Activated CD8-positive, alpha-beta memory T cell treated with anti-CD3 and anti-CD28 coated beads, Interleukin-2, amount 50 U/mL, for 24 hours (primary cell): ENCODE results near the gene LYSMD1.

Source experiments
- DNase-seq: peaks from one replicate; pipeline ENCODE4 v3.0.0-alpha.2; 2020; ENCODE audit errors: extremely low read depth

LYSMD1 gene

DNA sequence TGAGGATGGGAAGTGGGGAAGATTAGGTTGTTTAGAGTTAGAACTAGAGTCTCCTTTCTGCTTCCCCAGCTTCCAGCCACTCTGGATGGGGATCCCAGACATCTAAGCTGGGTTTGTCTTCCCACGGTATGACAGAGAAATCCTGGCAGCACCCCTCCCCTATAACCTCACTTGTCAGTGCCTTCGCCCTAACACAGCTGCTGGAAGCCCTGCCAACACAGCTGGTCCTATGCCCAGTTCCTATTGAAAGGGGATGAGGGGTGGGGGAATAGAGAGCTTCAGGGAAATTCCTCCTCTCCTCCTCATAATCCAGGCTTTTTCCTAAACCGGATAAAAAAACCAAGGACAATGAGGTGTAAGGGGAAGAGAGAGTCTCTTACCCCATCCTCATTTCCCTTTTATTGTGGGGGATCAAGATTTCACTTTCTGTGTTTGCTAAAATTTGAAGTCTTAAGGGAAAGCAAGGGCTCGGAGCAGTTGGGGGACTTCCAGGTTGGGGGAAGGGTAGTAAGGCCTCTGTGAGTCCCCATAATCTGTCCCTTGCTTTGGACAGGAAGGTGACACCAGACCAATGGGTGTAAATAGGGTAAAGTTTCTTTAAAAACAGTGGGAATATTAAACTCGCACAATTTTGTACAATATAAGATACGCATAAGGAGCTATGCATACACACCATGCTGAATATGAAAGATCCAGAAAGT lies 9.5 kb upstream of the LYSMD1 start:
- no peak for DNase-seq

DNA sequence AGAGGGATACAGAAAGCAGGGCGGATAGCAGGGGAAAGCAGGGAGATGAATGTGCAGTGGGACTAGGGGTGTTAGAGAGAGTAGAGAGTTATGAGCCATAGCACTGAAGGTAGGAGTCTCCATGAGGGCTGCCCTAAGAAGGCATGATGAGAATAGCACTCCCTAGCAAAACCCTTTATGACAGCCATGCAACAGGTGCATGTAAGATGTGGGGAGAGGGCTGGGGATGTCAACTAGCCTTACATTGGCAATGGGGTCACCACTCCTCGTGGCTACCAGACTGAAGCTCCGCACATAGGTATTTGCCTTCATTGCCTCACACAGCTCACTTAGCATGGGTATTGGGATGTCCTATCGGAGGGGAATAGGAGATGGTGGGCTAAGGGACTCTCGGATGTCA lies 5.5 kb upstream of the LYSMD1 start:
- DNase-seq, result no peak

DNA sequence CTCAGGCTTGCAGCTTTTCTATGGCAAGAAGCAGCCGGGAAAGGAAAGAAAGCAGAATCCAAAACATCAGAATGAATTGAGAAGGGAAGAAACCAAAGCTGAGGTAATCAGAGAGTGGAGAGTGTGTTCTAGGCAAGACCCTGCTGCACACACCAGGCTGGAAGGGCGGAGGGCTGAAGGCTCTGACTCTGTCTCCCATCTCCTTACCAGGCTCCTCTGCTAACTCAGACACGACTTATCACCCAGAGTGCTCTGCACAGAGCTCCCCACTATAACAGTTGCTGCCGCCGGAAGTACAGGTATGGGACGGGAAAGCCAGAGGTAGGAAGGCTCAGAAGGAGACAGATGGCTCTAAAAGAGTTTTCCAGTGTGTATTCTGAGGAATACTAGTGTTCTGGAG lies 1.4 kb upstream of the LYSMD1 start:
- no peak for DNase-seq

DNA sequence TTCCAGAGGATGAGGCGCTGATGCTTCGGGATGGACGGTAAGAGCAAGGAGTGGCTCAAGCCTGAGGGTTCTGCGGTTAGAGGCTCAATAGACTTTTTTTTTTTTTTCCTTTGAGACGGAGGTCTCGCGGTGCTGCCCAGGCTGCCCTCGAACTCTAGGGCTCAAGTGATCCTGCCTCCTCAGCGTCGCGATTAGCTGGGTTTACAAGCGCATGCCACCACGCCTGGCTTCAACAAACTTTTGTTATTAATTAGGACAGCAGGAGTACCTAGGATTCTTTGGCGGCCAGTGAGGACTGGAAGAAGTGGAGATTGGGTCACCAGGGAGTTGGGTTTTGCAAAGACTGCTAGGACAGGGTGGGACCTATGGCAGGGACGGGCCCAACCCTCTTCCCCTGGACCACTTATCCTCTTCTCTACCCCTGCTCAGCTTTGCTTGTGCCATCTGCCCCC lies 829 bp upstream of the LYSMD1 start:
- DNase-seq, result no peak

DNA sequence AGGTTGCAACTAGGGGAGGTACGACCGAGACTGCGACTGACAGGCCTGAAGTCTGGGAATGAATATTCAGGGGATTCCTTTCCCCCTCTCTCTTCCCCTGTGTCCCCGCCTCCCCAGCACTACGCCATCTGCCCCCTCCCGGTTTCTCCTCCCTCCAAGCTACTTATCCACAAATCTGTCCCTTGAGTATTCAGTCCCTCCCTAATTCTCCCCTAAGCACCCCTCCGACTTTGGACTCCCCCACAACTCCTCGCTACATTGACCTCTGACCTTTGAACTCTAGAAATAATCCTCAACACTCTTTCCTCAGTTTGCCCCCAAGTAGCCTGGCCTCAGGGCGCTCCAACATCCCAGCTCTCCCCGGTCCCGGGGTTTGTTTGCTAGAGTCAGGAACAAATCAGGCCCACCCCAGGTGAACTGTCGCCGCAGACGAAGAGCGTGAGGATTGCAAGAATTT lies 393 bp downstream of the LYSMD1 start:
- DNase-seq, result no peak

DNA sequence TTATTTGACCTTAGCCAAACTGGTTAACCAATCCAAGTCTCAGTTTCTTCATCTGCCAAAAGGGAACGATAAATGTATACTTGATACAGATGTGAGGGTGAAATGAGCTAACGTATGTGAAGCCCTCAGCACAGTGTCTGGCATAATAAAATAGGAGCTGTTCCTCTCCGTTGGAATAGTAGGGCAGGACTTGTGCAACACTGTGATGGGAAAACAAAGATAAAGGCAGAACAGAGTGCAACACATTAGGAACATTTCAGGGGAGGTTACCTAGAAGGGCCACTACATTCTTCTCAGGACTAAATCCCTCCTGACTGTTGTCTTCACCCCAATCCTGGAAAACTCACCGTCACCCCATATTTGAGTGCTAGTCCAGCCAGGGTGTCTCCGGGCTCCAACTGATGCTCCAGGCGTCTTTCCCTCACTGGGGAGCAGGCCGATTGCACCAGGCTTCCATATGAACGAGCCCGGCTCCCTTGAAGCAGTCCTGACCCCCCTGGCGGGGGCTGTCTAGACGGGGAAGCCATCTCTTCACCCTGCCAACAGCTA lies 896 bp downstream of the LYSMD1 start:
- DNase-seq, result no peak

DNA sequence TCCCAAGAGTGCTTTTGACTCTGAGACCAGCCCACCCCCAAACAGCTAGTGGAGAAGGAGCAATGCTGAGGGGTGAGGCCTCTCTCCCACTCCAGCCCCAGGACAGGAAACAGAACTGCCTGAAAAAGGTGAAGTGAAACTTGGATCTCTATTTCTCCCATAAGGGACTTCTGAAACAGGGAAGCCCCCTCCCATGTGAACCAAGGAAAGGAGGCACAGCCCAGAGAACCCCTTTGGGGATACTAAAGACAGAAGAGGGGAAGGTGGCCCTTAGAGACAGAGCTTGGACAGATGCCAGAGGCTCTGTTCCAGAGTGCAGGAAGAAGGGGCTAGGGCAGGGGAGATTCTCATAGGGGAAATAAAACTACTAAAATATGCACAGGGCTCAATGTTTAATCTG lies 6.3 kb downstream of the LYSMD1 start:
- no peak for DNase-seq

DNA sequence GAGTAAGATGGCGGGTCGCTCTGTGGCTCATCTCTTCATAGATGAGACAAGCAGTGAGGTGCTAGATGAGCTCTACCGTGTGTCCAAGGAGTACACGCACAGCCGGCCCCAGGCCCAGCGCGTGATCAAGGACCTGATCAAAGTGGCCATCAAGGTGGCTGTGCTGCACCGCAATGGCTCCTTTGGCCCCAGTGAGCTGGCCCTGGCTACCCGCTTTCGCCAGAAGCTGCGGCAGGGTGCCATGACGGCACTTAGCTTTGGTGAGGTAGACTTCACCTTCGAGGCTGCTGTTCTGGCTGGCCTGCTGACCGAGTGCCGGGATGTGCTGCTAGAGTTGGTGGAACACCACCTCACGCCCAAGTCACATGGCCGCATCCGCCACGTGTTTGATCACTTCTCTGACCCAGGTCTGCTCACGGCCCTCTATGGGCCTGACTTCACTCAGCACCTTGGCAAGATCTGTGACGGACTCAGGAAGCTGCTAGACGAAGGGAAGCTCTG lies 6.9 kb downstream of the LYSMD1 start:
- DNase-seq, result no peak

DNA sequence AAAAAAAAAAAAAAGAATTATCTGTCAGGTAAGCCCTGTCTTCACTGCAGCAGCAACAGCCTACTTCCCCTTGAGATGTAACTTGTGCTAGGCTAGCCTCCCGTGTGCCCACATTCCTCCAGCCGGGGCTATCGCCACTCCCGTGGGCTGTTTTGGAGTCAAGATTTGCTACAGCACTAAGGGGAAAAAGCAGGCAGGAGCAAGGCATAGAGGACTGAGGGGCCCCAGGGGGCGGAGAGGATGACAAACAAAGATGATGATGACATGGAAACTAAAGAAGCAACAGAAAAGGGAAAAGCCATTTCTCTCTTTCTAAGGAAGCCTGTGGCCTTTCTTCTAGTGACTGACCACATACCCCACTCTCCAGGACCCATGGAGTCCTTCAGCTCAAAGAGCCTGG lies 7.4 kb downstream of the LYSMD1 start:
- no peak for DNase-seq

DNA sequence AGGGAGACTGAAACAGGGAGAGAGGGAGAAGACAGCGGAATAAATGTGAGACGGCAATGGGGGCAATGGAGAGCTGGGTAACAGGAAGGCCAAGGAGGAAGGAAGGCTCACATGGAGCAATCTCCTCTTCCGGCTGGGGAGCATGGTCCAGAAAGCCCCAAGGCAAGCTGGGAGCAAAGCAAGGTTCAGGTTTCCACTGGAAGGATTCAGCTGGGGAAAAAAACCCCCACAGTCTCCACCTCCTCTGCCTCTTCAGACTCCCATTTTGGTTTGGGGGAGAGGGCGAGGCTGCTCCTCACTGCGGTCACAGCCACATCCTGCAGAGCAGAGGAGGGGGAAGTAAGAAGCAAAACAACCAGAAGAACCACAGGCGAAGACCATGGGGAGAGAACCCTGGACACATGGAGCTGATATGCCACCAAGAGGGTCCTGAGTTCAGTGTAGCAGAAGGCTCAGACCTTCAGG lies 8.6 kb downstream of the LYSMD1 start:
- DNase-seq, result no peak

DNA sequence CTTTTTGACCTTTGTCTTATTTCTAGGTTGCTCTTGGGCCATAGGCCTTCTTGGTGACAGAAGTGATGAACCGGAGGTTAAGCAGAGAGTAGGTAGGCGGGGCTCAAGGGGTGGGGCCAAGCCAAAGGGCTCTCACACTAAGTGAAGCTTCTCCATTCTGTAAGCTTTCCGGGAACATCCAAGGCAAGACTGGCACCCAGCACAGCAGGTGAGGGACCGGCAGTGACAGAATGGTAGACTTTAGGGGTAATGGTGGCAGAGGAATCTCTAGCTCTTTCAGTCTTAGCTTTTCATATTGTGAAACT lies 9.2 kb downstream of the LYSMD1 start, which contains the start of gene TNFAIP8L2:
TNFAIP8L2 (plus strand) TSS at position 135 of the 305 bp plus-strand sequence. CDS start 2,049 bp downstream, outside the sequence.
- peak; percentile 55 for DNase-seq

DNA sequence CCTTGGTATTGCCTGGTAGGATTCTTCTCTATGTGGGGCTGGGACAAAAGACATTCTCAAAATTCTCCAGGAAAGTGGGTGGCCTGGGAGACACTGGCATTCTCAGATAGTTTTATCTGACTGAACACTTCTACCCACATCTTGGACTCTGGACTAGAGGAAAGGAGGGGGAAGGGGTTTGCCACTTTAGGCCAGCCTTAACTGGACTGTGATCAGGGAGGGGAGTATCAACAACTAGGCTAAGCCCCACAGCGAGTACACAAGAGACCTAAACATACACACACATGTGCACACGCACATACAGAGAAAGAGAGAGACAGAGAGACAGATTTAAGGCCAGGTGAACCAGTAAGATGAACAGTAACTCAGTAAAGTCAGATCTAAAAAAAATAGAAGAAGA lies 18.0 kb downstream of the LYSMD1 start:
- DNase-seq, result no peak

DNA sequence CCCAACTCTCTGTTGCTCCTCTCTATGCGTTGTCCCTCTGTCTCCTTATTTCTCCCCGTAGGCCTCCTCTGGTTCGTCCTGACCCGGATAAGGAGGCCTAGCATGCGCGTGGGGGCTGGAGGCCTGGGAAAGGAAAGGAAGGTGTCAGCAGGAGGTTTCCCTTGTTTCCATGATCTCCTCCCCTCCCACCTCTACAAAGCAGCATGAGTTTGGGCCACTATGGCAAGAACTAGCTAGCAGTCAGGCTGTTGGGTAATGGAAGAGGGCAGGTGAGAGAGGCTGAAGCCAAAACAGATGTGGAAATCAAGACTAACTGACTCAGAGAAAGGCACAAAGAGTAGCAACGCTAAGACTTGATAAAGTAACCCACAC lies 18.6 kb downstream of the LYSMD1 start:
- DNase-seq, result no peak

DNA sequence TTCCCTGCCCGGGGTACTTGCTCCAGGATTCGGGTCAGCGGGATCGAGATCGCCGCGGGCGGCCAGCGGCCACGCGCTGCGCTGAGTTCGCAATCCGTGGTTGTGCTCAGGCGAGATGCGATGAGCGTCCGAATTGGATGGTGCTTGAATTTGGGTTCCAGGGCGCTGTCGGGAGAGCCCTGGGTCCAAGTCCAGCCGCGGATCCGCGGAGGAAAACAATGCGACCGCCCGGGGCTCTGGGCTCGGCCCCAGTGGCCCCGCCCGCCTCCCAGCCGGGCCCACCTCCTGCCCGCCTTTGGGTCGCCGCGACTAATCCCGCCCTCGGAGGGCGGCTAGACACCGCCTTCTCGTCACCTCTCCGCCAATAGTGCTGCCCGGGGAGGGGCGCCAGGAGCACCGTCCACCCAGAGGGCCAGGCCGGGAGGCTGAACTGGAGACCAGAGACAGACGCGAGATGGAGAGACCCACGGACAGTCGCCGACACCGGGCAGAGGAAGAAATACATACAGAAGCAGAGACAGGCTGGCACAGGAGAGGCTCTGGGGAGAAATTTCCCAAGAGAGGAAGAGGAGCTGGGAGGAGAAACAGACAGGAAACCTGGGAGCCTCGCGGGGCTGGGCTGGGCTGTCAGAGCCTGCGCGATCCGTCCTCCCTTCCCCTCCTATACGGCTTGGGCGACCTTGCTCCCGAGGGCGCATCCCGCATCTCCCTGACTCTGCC lies 19.1 kb downstream of the LYSMD1 start, which contains the start of gene SEMA6C:
SEMA6C (minus strand) TSS at position 220 of the 720 bp plus-strand sequence. CDS start 4,010 bp downstream, outside the sequence.
- DNase-seq, result peak; percentile 72

DNA sequence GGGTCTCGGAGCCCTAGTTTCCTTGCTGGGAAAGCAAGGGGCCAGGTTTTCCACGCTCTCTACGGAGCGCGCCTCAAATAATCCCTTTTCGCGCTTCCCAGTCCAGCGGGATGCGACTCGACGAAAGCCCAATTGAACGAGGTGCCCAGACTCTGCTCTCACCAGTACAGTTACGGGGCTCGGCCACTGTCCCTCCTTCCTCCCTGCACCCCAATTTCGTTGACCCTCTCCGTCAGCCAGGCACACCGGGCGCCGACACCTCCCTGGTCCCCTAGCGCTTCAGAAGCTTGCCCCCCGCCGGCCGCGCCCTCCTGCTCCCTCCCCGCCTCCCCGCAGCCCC lies 19.7 kb downstream of the LYSMD1 start:
- no peak for DNase-seq

DNA sequence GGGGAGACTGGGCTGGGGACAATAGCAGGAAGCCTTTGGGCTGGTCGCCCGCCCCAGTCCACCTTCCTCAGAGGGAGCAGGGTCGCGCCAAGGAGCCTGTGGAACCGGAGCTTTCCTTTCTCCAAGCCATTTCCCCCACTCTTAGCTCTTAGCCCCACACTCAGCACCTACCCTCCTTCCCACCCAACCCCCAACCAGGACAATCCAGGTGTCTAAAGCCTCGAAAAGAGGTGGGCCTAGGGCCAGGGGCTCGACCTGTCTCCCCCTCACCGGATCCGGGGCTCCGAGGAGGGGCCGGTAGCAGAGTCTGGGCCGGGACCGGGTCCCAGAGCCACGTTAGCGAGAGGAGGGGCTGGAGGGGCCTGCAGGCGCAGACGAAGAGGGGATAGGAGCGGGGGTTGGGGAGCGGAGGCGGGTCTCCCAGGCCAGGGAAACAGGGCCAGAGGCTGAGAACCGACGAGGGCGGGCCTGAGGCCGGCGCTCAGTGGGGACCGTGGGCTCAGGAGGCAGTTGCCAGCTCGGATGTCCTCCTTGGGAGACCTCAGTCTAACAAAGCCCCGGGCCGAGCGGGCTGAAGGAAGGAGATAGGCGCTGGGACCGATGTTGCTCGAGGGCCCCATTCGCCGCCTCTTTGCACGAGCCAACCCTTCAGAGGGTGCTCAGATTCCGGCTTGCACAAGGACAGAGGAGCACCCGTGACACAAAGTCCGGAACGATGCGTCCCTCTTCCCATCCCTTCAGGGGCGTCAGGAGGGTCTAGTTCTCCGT lies 20.2 kb downstream of the LYSMD1 start:
- DNase-seq, result no peak

DNA sequence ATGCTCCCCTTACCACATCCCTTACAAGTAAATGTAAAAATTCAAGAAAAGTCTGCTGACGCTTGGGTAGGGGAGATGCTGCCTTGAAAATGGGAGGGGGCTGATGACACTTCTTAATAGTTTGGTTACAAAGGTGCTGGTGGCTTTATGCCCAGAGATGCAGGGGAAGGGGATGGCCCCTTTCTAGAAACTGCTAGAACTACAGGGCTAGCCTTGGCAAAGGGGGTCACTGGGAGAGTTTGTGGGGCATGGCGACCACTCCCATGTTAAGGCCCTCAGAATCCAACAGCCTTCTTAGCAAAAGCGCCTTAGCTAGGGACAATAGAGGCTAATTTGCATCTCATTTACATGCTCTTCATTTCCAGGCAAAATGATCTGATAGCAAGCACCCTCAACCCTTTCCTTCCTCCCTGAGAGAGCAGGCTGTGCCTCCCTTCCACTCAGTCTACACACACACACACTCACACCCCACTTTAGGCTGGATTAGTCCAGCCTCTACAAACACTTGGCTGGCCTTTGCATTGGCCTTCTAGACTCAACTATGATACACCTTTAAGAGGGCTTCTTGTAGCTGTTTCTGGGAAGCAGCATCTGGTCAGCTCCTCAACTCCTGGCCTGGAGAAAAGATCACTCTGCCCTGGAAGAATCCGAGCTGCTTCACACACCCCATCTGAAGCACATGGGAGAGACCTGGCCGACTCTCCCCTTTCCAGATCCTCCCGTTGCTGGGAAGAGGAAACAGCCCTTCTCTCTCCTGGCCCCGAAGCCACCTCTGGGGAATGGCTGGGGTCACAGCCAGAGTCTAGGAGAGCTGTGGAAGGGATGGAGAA lies 21.0 kb downstream of the LYSMD1 start:
- DNase-seq, result no peak

DNA sequence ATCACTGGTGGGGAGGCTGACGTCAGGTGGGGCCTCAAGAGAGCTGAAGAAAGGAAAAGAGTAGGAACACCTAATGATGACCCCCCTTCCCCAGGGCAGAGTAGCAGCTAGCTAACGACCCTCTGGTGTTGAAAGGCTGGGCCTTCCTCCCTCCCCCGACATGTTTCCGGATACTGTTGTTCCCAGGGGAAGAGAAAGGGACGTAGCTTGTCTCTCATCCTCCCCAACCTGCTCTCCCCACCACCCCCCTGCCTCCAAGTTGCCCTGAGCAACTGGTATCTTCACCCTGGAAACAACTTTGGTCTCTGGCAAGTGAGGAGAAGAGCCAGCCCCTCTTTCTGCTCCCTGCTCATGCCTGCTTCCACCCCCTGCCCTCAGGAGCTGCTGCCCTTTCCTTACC lies 21.7 kb downstream of the LYSMD1 start:
- no peak for DNase-seq

DNA sequence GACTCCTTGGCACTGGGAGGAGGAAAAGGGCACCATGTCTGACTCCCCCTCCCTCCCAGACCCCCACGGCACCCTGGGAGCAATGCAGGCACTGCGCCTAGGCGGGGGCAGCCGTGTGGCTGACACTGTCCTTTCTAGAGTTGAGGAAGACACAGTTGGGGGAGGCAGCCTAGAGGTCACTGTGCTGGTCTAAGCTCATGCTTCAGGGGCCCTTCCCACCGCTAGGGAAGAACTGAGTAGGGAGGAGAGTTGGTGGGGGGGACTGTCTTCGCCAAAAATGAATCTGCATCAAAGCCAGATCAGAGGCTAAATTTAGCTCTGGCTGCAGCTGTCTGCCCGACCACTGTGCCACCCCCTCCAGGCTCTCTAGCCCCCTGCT lies 22.7 kb downstream of the LYSMD1 start:
- DNase-seq, result no peak

DNA sequence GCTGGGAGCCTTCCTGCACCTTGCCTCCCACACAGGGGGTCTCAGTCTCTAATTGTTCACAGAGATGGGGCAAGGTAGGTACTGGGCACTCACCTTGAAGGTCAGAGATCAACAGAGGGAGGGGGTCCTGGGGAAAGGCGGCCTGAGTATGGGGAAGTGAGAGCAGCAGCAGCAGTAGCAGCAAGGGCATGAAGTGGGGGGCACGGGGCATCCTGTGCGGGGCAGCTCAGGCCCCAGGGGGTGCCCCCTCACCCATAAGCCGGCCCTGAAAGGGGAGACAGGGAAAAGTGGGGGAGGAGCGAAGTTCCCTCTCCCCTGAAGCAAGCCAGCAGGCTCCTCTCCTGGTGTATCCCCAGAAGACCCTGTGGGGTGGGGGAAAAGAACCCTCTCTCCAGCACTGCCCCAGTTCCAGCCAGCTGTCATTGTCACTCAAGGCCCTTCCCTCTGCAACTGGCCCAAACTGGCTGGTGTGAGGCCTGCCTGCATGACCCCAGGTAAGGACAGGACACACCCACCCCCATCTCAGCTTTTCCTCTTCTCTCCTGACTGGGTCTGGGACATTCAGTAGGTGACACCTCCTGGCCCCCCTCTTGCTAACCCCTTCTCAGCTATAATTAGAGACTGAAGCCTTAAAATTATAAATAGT lies 23.2 kb downstream of the LYSMD1 start:
- DNase-seq, result no peak

DNA sequence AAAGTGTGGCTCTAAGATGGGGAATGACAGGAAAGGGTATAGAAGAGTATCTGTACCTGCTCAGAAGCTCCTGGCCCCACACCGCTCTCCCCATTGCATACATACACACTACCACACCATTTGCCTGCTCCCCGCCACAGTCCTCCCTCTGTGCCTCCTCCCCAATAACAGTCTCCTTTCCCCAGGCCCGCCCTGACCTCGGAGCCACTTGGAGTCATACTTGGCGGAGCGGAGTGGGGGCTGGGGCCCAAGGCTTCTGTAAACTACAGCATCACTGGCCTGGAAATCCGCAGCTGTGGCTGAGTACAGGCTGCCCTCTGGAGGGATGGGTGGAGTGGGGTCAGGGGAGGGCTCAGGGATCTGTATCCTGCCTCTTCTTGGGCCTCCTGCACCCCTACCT lies 27.9 kb downstream of the LYSMD1 start:
- no peak for DNase-seq
